Measurements from ENCODE around the gene IL3RA. TPM values are rescaled to one million over a fixed set of nuclear protein-coding genes. Genes with fewer than 3 reads are reported as not detected.

IL3RA gene
- total RNA-seq, 1 experiment from 2014 or later: 0.26 TPM

- peaks cover 14% of the 10 kb centered on the region for H3K9me3 Mint-ChIP-seq
- no peak for DNase-seq (ENCODE audit: low spot score)
- no peak overlapping the region for H3K4me3 Mint-ChIP-seq
- ChIA-PET POLR2A (no interaction called here), CTCF (no interaction called here)
- peaks cover 51% of the 10 kb centered on the region for H3K36me3 Mint-ChIP-seq
- peaks cover 12% of the 10 kb centered on the region for H3K4me1 Mint-ChIP-seq
- ATAC-seq: no peak
- H3K27me3 Mint-ChIP-seq (ENCODE audit: low read depth): no peaks in the 10 kb centered on the region
- no peak overlapping the region for H3K27ac Mint-ChIP-seq
- TF ChIP-seq ZNF532 (CRISPR knock-in tag; IDR thresholded peaks at IDR 0.05; ENCODE audit: borderline replicate concordance) (no peak), MYBL2 (CRISPR knock-in tag; IDR thresholded peaks at IDR 0.05) (0 out of 2 replicates have a peak, but pooled peaks have one; percentile 37), ZNF138 (CRISPR knock-in tag; conservative IDR thresholded peaks at IDR 0.05) (0 out of 2 replicates have a peak, but pooled peaks have one; percentile 14), TP53 (CRISPR knock-in tag; IDR thresholded peaks at IDR 0.05) (no peak), ZMAT4 (CRISPR knock-in tag; IDR thresholded peaks at IDR 0.05) (0 out of 2 replicates have a peak, but pooled peaks have one; percentile 13), JAZF1 (CRISPR knock-in tag; IDR thresholded peaks at IDR 0.05) (no peak), ZNF671 (CRISPR knock-in tag; IDR thresholded peaks at IDR 0.05) (peak; percentile 6; the same call in 1 of the 2 replicates), TCF7 (CRISPR knock-in tag; IDR thresholded peaks at IDR 0.05; ENCODE audit: low read depth) (no peak), CBFB (CRISPR knock-in tag; IDR thresholded peaks at IDR 0.05; ENCODE audit: low read depth) (peak; percentile 25; the same call in 1 of the 2 replicates), PRDM15 (CRISPR knock-in tag; IDR thresholded peaks at IDR 0.05) (no peak), SP1 (CRISPR knock-in tag; conservative IDR thresholded peaks at IDR 0.05) (peak; percentile 41; the same call in 1 of the 2 replicates), GTF2I (CRISPR knock-in tag; conservative IDR thresholded peaks at IDR 0.05) (peak; percentile 98), PRRX2 (CRISPR knock-in tag; IDR thresholded peaks at IDR 0.05) (0 out of 2 replicates have a peak, but pooled peaks have one; percentile 24), OVOL2 (CRISPR knock-in tag; IDR thresholded peaks at IDR 0.05; ENCODE audit: borderline replicate concordance) (no peak), FOXP1 (CRISPR knock-in tag; IDR thresholded peaks at IDR 0.05; ENCODE audit: borderline replicate concordance) (0 out of 2 replicates have a peak, but pooled peaks have one; percentile 15), ZBTB43 (CRISPR knock-in tag; IDR thresholded peaks at IDR 0.05) (0 out of 2 replicates have a peak, but pooled peaks have one; percentile 15), ZNF121 (CRISPR knock-in tag; IDR thresholded peaks at IDR 0.05) (no peak)
- TF ChIP-seq, protein P1, sequence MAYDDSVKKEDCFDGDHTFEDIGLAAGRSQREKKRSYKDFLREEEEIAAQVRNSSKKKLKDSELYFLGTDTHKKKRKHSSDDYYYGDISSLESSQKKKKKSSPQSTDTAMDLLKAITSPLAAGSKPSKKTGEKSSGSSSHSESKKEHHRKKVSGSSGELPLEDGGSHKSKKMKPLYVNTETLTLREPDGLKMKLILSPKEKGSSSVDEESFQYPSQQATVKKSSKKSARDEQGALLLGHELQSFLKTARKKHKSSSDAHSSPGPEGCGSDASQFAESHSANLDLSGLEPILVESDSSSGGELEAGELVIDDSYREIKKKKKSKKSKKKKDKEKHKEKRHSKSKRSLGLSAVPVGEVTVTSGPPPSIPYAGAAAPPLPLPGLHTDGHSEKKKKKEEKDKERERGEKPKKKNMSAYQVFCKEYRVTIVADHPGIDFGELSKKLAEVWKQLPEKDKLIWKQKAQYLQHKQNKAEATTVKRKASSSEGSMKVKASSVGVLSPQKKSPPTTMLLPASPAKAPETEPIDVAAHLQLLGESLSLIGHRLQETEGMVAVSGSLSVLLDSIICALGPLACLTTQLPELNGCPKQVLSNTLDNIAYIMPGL (CRISPR knock-in tag; IDR thresholded peaks at IDR 0.05): no peak
- TF ChIP-seq, protein P2, sequence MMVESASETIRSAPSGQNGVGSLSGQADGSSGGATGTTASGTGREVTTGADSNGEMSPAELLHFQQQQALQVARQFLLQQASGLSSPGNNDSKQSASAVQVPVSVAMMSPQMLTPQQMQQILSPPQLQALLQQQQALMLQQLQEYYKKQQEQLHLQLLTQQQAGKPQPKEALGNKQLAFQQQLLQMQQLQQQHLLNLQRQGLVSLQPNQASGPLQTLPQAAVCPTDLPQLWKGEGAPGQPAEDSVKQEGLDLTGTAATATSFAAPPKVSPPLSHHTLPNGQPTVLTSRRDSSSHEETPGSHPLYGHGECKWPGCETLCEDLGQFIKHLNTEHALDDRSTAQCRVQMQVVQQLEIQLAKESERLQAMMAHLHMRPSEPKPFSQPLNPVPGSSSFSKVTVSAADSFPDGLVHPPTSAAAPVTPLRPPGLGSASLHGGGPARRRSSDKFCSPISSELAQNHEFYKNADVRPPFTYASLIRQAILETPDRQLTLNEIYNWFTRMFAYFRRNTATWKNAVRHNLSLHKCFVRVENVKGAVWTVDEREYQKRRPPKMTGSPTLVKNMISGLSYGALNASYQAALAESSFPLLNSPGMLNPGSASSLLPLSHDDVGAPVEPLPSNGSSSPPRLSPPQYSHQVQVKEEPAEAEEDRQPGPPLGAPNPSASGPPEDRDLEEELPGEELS (CRISPR knock-in tag; IDR thresholded peaks at IDR 0.05): 0 out of 2 replicates have a peak, but pooled peaks have one; percentile 12
- TF ChIP-seq, protein P3, sequence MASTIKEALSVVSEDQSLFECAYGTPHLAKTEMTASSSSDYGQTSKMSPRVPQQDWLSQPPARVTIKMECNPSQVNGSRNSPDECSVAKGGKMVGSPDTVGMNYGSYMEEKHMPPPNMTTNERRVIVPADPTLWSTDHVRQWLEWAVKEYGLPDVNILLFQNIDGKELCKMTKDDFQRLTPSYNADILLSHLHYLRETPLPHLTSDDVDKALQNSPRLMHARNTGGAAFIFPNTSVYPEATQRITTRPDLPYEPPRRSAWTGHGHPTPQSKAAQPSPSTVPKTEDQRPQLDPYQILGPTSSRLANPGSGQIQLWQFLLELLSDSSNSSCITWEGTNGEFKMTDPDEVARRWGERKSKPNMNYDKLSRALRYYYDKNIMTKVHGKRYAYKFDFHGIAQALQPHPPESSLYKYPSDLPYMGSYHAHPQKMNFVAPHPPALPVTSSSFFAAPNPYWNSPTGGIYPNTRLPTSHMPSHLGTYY (CRISPR knock-in tag; IDR thresholded peaks at IDR 0.05): peak; percentile 26; the same call in 1 of the 2 replicates
- TF ChIP-seq, protein P4, sequence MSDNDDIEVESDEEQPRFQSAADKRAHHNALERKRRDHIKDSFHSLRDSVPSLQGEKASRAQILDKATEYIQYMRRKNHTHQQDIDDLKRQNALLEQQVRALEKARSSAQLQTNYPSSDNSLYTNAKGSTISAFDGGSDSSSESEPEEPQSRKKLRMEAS (CRISPR knock-in tag; IDR thresholded peaks at IDR 0.05): no peak
These were observed 81.6 kb downstream of the IL3RA start for GRCh38 chrX:1417921-1418771.
